Uterus (tissue), 4 donors: Measurements from ENCODE around the gene PWWP2B. TPM values are rescaled to one million over a fixed set of nuclear protein-coding genes. Genes with fewer than 3 reads are reported as not detected.

Source experiments
- DNase-seq, 2 donors: peaks; one replicate each; pipeline ENCODE4 v3.0.0-alpha.2; 2019 to 2020
- H3K27ac ChIP-seq, 2 donors: fragments of 200-600 bp; sonication (generic); 1 replicate in 1 of 2; 2 replicates in 1 of 2; pipeline ENCODE4 v1.5.1; 2016 to 2018
- H3K27me3 ChIP-seq, 2 donors: fragments of 200-600 bp; sonication (generic); one replicate each; pipeline ENCODE4 v1.5.1; 2018 to 2019; ENCODE audit warnings: control low read depth in 1 of 2
- H3K36me3 ChIP-seq, 2 donors: fragments of 200-600 bp; sonication (generic); one replicate each; pipeline ENCODE4 v1.5.1; 2019; ENCODE audit warnings: control low read depth in 1 of 2
- H3K4me1 ChIP-seq, 2 donors: fragments of 200-600 bp; sonication (generic); one replicate each; pipeline ENCODE4 v1.5.1; 2018 to 2019; ENCODE audit warnings: control low read depth in 1 of 2
- H3K4me3 ChIP-seq, 2 donors: fragments of 200-600 bp; sonication (generic); 1 replicate in 1 of 2; 2 replicates in 1 of 2; pipeline ENCODE4 v1.5.1; 2018 to 2019; ENCODE audit warnings: mild to moderate bottlenecking in 1 of 2
- H3K9me3 ChIP-seq, 2 donors: fragments of 200-600 bp; sonication (generic); one replicate each; pipeline ENCODE4 v1.5.1; 2019; ENCODE audit warnings: control low read depth in 1 of 2
- CTCF ChIP-seq, 4 experiments: fragments of 200-600 bp in 2 of 4; fragments of 450-650 bp in 2 of 4; sonication (generic) in 2 of 4; IDR thresholded peaks; one replicate each; pipeline ENCODE4 v1.5.1; 2016 to 2019; ENCODE audit warnings: antibody characterized with exemption in 4 of 4, mild to moderate bottlenecking in 2 of 4, moderate library complexity in 1 of 4
- POLR2A ChIP-seq, 2 donors: fragments of 450-650 bp; IDR thresholded peaks; one replicate each; pipeline ENCODE4 v1.6.1; 2016; ENCODE audit warnings: antibody characterized with exemption in 2 of 2, mild to moderate bottlenecking in 1 of 2, moderate library complexity in 1 of 2
- intact Hi-C: fragments of 100-400 bp; cut with DNase I; formaldehyde crosslinking; loops from one replicate; pipeline ENCODE4 v1.15.1; 2023; ENCODE audit warnings: low total_unique reads
- total RNA-seq, 4 donors: library from RNA; depleted of rRNA in 3 of 4; stranded (reverse); fragments of >200 nt in 3 of 4; gene quantifications; one replicate each; pipeline versions ENCODE4 v1.1.0 to v1.2.4, GENCODE V29; 2014 to 2023
- donor health status: DM: yes; HTN: yes; CAD: no.

Gene PWWP2B
- total RNA-seq, 4 donors from 2014 or later = 0.29 to 27.6 (median 8.3) TPM

- TF ChIP-seq CTCF (IDR thresholded peaks at IDR 0.05) = peak; percentile 97 to 99 (median 98)
- no peak for TF ChIP-seq POLR2A (IDR thresholded peaks at IDR 0.05)
- H3K4me3 ChIP-seq = no peak overlapping the region
- H3K27ac ChIP-seq = no peak overlapping the region
- no peaks in the 10 kb centered on the region for H3K9me3 ChIP-seq
- H3K4me1 ChIP-seq = peaks cover 0 to 13% of the 10 kb centered on the region in 2 donors
- intact Hi-C loops = loop anchor here (2.0 kb wide), 1 partner anchor 178 kb away; no protein-coding TSS in a partner anchor
- no peaks in the 10 kb centered on the region for H3K27me3 ChIP-seq
- H3K36me3 ChIP-seq = no peaks in the 10 kb centered on the region
- DNase-seq = peak; percentile 62 to 69
These were observed 61.7 kb downstream of the PWWP2B start for GRCh38 chr10:132458586-132459300.

GRCh38 chr10:132459301-132460003, 62.5 kb downstream of the PWWP2B start:
- H3K4me3 ChIP-seq = no peak overlapping the region
- no peaks in the 10 kb centered on the region for H3K9me3 ChIP-seq
- no peaks in the 10 kb centered on the region for H3K27me3 ChIP-seq
- H3K4me1 ChIP-seq = peaks cover 0 to 17% of the 10 kb centered on the region in 2 donors
- TF ChIP-seq POLR2A (IDR thresholded peaks at IDR 0.05) = no peak
- TF ChIP-seq CTCF (IDR thresholded peaks at IDR 0.05) = no peak
- intact Hi-C loops = loop anchor here (2.0 kb wide), 1 partner anchor 177 kb away; no protein-coding TSS in a partner anchor
- peak in 1 of 2 donors; percentile 32 for DNase-seq
- H3K27ac ChIP-seq = no peak overlapping the region
- H3K36me3 ChIP-seq = no peaks in the 10 kb centered on the region

GRCh38 chr10:132460071-132460470, 63.1 kb downstream of the PWWP2B start:
- Histone ChIP-seq H3K4me1 (peaks cover 0 to 24% of the 10 kb centered on the region in 2 donors), H3K4me3 (no peak overlapping the region), H3K9me3 (no peaks in the 10 kb centered on the region), H3K36me3 (no peaks in the 10 kb centered on the region), H3K27me3 (no peaks in the 10 kb centered on the region), H3K27ac (no peak overlapping the region)
- DNase-seq = no peak
- intact Hi-C loops = no loop called here
- no peak for TF ChIP-seq POLR2A (IDR thresholded peaks at IDR 0.05)
- TF ChIP-seq CTCF (IDR thresholded peaks at IDR 0.05) = no peak

GRCh38 chr10:132460691-132461090, 63.7 kb downstream of the PWWP2B start:
- intact Hi-C loops = no loop called here
- Histone ChIP-seq H3K4me1 (peaks cover 0 to 26% of the 10 kb centered on the region in 2 donors), H3K27ac (no peak overlapping the region), H3K9me3 (no peaks in the 10 kb centered on the region), H3K27me3 (no peaks in the 10 kb centered on the region), H3K4me3 (no peak overlapping the region), H3K36me3 (no peaks in the 10 kb centered on the region)
- DNase-seq = no peak
- TF ChIP-seq CTCF (IDR thresholded peaks at IDR 0.05) (no peak), POLR2A (IDR thresholded peaks at IDR 0.05) (no peak)

GRCh38 chr10:132461103-132461682, 64.2 kb downstream of the PWWP2B start:
- TF ChIP-seq POLR2A (IDR thresholded peaks at IDR 0.05) (no peak), CTCF (IDR thresholded peaks at IDR 0.05) (no peak)
- no peaks in the 10 kb centered on the region for H3K36me3 ChIP-seq
- no peaks in the 10 kb centered on the region for H3K27me3 ChIP-seq
- intact Hi-C loops = no loop called here
- no peaks in the 10 kb centered on the region for H3K9me3 ChIP-seq
- no peak for DNase-seq
- H3K4me1 ChIP-seq = peaks cover 0 to 30% of the 10 kb centered on the region in 2 donors
- no peak overlapping the region for H3K27ac ChIP-seq
- H3K4me3 ChIP-seq = no peak overlapping the region
